HL-60 (cell line): Measurements from ENCODE around the gene GSTP1.

Source experiments
- DNase-seq, 2 experiments: peaks; one replicate each; pipeline ENCODE4 v3.0.0-alpha.2; 2010 to 2020; ENCODE audit warnings: low read depth in 1 of 2, low spot score in 1 of 2
- H3K27ac ChIP-seq: fragments of 250-450 bp; sonication (Bioruptor Pico); replicated peaks from 2 replicates; pipeline ENCODE4 v1.5.1; 2020; ENCODE audit warnings: mild to moderate bottlenecking, moderate library complexity
- H3K27me3 ChIP-seq: fragments of 250-450 bp; sonication (Bioruptor Pico); 2 replicates; pipeline ENCODE4 v1.5.1; 2021; ENCODE audit warnings: mild to moderate bottlenecking, moderate library complexity; ENCODE audit not compliant: insufficient read depth, poor library complexity, severe bottlenecking
- H3K4me3 ChIP-seq: replicated peaks from 2 replicates; pipeline ENCODE4 v1.5.1; 2011; ENCODE audit warnings: mild to moderate bottlenecking, control low read depth, low read length; ENCODE audit not compliant: insufficient read depth
- GABPA ChIP-seq: IDR thresholded peaks from 2 replicates; pipeline ENCODE4 v1.6.1; 2012; ENCODE audit warnings: low read depth
- POLR2AphosphoS5 ChIP-seq: IDR thresholded peaks from 2 replicates; pipeline ENCODE4 v1.6.1; 2012; ENCODE audit warnings: low read depth
- SPI1 ChIP-seq: IDR thresholded peaks from 2 replicates; pipeline ENCODE4 v1.6.1; 2012; ENCODE audit warnings: low read depth, mild to moderate bottlenecking, borderline replicate concordance
- TF ChIP-seq, protein P1 (sequence below): IDR thresholded peaks from 2 replicates; pipeline ENCODE4 v1.6.1; 2012; ENCODE audit warnings: low read depth; ENCODE audit not compliant: insufficient replicate concordance
- TF ChIP-seq, protein P2 (sequence below): IDR thresholded peaks from one replicate; pipeline ENCODE4 v1.5.1; 2011; ENCODE audit warnings: low read length, control low read depth, inconsistent platforms; ENCODE audit not compliant: insufficient read depth

GSTP1 gene

DNA sequence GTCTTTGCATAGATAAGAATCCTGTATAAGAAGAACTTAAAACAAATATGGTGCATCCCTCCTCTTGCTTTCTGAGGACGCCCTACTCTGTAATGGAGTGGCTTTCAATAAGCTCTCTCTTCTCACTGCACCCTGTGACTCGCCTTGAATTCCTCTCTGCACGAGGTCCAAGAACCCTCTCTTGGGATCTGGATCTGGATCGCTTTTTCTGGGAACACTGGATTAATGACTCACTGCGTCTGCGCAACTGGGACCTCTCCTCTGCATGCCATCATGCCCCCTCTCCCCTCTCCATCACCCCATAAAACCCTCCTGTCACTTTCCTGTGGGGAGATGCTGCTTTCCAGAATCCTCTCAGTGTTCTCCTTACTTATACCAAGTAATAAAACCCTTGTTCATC, 45.3 kb upstream of the GSTP1 start:
- Histone ChIP-seq H3K4me3 (no peak overlapping the region), H3K27ac (no peak overlapping the region), H3K27me3 (no peaks in the 10 kb centered on the region)
- TF ChIP-seq POLR2AphosphoS5 = no peak
- TF ChIP-seq GABPA = no peak
- TF ChIP-seq, protein P1, sequence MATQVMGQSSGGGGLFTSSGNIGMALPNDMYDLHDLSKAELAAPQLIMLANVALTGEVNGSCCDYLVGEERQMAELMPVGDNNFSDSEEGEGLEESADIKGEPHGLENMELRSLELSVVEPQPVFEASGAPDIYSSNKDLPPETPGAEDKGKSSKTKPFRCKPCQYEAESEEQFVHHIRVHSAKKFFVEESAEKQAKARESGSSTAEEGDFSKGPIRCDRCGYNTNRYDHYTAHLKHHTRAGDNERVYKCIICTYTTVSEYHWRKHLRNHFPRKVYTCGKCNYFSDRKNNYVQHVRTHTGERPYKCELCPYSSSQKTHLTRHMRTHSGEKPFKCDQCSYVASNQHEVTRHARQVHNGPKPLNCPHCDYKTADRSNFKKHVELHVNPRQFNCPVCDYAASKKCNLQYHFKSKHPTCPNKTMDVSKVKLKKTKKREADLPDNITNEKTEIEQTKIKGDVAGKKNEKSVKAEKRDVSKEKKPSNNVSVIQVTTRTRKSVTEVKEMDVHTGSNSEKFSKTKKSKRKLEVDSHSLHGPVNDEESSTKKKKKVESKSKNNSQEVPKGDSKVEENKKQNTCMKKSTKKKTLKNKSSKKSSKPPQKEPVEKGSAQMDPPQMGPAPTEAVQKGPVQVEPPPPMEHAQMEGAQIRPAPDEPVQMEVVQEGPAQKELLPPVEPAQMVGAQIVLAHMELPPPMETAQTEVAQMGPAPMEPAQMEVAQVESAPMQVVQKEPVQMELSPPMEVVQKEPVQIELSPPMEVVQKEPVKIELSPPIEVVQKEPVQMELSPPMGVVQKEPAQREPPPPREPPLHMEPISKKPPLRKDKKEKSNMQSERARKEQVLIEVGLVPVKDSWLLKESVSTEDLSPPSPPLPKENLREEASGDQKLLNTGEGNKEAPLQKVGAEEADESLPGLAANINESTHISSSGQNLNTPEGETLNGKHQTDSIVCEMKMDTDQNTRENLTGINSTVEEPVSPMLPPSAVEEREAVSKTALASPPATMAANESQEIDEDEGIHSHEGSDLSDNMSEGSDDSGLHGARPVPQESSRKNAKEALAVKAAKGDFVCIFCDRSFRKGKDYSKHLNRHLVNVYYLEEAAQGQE = no peak
- TF ChIP-seq, protein P2, sequence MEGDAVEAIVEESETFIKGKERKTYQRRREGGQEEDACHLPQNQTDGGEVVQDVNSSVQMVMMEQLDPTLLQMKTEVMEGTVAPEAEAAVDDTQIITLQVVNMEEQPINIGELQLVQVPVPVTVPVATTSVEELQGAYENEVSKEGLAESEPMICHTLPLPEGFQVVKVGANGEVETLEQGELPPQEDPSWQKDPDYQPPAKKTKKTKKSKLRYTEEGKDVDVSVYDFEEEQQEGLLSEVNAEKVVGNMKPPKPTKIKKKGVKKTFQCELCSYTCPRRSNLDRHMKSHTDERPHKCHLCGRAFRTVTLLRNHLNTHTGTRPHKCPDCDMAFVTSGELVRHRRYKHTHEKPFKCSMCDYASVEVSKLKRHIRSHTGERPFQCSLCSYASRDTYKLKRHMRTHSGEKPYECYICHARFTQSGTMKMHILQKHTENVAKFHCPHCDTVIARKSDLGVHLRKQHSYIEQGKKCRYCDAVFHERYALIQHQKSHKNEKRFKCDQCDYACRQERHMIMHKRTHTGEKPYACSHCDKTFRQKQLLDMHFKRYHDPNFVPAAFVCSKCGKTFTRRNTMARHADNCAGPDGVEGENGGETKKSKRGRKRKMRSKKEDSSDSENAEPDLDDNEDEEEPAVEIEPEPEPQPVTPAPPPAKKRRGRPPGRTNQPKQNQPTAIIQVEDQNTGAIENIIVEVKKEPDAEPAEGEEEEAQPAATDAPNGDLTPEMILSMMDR = no peak
- TF ChIP-seq SPI1 = no peak
- no peak for DNase-seq

DNA sequence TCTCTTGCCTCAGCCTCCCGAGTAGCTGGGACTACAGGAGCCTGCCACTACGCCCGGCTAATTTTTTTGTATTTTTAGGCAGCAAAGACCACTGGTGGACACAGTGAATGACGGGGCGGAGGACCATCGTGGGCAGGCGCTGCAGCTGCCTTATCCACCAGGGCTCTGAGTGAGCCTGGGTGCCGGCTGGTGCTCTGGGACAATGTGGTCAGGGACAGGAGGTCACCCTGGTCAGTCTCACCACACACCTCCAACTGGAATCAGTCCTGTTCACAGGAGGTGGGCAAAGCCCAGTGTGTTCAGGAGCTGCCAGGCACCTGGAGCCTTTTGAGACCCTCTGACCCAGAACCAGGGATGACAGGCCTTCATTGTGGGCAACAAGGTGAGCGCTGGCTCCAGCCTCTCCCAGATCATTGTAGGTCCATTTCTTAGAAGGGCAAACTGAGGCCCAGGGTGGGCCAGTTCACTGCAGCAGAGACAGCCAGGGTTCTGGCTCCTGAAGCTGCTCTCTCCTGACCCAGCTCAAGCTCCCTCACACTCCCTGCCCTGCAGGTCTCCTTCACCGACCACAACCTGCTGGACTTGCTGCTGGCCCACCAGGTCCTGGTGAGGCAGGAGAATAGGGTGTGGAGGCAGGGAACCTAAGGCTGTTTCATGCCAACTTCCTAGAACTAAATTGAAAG, 44.6 kb upstream of the GSTP1 start:
- DNase-seq = no peak
- Histone ChIP-seq H3K27me3 (no peaks in the 10 kb centered on the region), H3K4me3 (no peak overlapping the region), H3K27ac (no peak overlapping the region)
- TF ChIP-seq POLR2AphosphoS5 (no peak), GABPA (no peak), SPI1 (no peak)
- TF ChIP-seq, protein P2 = no peak
- TF ChIP-seq, protein P1 = no peak

DNA sequence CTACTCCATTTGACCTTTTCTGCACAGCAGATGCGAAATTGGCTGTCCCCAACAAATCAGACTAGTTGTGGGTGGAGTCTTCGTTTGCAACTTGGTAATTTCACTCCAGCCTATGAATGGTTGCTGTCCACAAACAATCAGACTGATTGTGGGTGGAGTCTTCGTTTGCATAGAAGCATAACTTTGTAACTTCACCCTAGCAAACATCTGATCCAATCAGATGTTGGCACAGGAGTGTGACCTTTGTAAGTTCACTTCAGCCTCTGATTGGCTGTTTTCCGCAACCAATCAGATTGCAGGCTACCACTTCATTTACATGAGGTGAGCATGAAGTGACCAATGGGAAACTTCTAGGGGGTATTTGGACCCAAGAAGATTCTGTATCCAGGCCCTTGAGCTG, 44.1 kb upstream of the GSTP1 start:
- no peak overlapping the region for H3K4me3 ChIP-seq
- DNase-seq = no peak
- H3K27ac ChIP-seq = no peak overlapping the region
- TF ChIP-seq, protein P2 = no peak
- no peak for TF ChIP-seq POLR2AphosphoS5
- no peaks in the 10 kb centered on the region for H3K27me3 ChIP-seq

DNA sequence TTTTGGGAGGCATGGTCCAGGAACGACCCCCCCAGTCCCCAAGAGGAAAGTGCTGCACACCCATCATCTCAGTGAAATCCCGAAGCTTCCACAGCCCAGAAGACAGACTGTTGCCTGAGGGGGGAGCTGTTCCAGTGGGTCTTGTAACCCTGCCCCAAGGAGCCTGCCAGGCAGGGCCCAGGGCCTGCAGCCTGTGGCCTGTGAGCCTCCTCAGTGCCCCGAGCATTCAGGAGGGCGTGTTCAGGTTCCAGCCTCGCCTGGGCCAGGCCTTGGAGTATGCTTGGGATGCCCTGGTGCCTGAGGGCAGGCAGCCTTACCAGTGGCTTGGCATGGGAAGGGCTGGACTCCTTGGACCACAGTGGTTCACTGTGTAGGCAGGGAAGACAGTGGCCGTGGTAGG, 42.4 kb upstream of the GSTP1 start:
- no peaks in the 10 kb centered on the region for H3K27me3 ChIP-seq
- H3K4me3 ChIP-seq = no peak overlapping the region
- TF ChIP-seq, protein P2 = no peak
- no peak for TF ChIP-seq POLR2AphosphoS5
- DNase-seq = no peak
- H3K27ac ChIP-seq = no peak overlapping the region
